ENCODE data around the gene FILIP1. TPM values are rescaled to one million over a fixed set of nuclear protein-coding genes. Genes with fewer than 3 reads are reported as not detected.
A peak's percentile ranks its signal among the peaks of the same experiment; 100 is the strongest.

The FILIP1 gene
- total and polyA plus RNA-seq, 12 donors: 16.8 to 269 (median 181) TPM

GRCh38 chr6:75526502-75527127 is 33.0 kb upstream of the FILIP1 start:
- Histone ChIP-seq H3K4me1 (peaks cover 0 to 9% (median 0%) of the 10 kb centered on the region in 9 donors), H3K4me3 (no peak overlapping the region), H3K27me3 (no peaks in the 10 kb centered on the region), H3K27ac (no peak overlapping the region), H3K9me3 (no peaks in the 10 kb centered on the region), H3K36me3 (no peaks in the 10 kb centered on the region)
- 14 to 15% methylated on average over 4 of the region's 4 CpGs for WGBS, 2 donors
- TF ChIP-seq, protein P1, sequence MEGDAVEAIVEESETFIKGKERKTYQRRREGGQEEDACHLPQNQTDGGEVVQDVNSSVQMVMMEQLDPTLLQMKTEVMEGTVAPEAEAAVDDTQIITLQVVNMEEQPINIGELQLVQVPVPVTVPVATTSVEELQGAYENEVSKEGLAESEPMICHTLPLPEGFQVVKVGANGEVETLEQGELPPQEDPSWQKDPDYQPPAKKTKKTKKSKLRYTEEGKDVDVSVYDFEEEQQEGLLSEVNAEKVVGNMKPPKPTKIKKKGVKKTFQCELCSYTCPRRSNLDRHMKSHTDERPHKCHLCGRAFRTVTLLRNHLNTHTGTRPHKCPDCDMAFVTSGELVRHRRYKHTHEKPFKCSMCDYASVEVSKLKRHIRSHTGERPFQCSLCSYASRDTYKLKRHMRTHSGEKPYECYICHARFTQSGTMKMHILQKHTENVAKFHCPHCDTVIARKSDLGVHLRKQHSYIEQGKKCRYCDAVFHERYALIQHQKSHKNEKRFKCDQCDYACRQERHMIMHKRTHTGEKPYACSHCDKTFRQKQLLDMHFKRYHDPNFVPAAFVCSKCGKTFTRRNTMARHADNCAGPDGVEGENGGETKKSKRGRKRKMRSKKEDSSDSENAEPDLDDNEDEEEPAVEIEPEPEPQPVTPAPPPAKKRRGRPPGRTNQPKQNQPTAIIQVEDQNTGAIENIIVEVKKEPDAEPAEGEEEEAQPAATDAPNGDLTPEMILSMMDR (IDR thresholded peaks at IDR 0.05): peak; percentile 39 to 86 (median 79)
- ATAC-seq (peak; percentile 68 to 92 (median 88)), DNase-seq (peak in 1 of 2 donors; percentile 75)
- intact Hi-C loops (cut with DNase I): loop anchor here (1.0 to 10.0 kb wide), 14 partner anchors 159 to 1782 kb away; no protein-coding TSS in a partner anchor

DNA sequence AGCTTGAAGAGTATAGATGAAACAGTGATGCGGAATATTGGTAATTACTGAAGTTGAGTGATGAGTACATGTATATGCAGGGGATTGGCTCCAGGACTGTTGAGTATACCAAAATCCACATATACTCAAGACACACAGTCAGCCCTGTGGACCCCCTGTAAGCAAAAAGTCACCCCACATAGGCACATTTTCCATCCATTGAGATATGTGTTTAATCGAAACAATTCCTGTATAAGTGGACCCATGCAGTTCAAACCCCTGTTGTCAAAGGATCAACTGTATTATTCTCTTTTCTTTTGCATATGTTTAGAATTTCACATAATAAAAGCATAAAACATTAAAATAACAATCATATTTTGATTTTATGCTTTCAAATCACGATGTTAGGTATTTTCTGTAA is 32.1 kb upstream of the FILIP1 start:
- WGBS, 2 donors: 91 to 93% methylated on average over 3 of the region's 3 CpGs
- H3K36me3 ChIP-seq: no peaks in the 10 kb centered on the region
- no peak for ATAC-seq
- no peaks in the 10 kb centered on the region for H3K27me3 ChIP-seq
- H3K4me1 ChIP-seq: peaks cover 0 to 9% (median 0%) of the 10 kb centered on the region in 9 donors
- no peak overlapping the region for H3K27ac ChIP-seq
- no peak overlapping the region for H3K4me3 ChIP-seq
- TF ChIP-seq, protein P1 (IDR thresholded peaks at IDR 0.05): no peak
- no peaks in the 10 kb centered on the region for H3K9me3 ChIP-seq
- DNase-seq: no peak
- intact Hi-C loops (cut with DNase I): loop anchor here (1.0 to 10.0 kb wide), 14 partner anchors 158 to 1781 kb away; no protein-coding TSS in a partner anchor

DNA sequence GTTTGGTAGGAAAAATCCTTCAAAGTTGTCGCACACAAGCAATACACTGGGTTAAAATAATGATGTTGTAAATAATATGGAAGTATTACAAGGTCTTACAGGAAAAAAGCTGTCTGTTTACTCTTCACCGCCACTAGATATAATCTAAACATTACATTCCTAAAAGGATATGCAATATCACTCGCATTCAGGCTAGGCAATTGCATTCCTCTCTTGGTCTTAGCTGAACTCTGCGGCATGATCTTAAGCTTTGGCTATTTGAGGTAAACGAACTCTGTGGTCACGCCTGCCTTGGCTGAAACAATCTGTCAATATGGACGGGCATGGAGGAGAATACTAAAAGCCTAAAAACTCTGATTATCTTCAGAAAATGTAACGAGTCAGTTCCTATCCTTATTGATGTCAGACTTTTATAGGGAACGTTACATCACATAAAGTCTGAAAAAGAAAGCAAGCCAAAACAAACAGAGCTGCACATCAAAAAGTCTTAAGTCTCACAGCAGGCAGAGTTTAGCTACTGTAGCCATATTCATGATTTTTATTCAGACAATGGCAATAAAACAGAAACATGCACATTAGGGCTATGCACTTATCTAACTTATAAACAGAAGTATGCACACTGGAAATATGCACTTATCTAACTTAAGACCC is 30.8 kb upstream of the FILIP1 start:
- Histone ChIP-seq H3K27ac (no peak overlapping the region), H3K27me3 (no peaks in the 10 kb centered on the region), H3K4me1 (peaks cover 0 to 9% (median 0%) of the 10 kb centered on the region in 9 donors), H3K36me3 (no peaks in the 10 kb centered on the region), H3K9me3 (no peaks in the 10 kb centered on the region), H3K4me3 (peak overlapping the region in 5 of 10 donors; percentile 15 to 26 (median 22))
- DNase-seq (no peak), ATAC-seq (peak in 1 of 8 donors; percentile 6)
- intact Hi-C loops (cut with DNase I): loop anchor here in 3 of 10 donors (2.0 to 10.0 kb wide), 4 partner anchors 160 to 1780 kb away; no protein-coding TSS in a partner anchor
- TF ChIP-seq, protein P1 (IDR thresholded peaks at IDR 0.05): no peak
- 24 to 27% methylated on average over 9 of the region's 9 CpGs for WGBS, 2 donors

DNA sequence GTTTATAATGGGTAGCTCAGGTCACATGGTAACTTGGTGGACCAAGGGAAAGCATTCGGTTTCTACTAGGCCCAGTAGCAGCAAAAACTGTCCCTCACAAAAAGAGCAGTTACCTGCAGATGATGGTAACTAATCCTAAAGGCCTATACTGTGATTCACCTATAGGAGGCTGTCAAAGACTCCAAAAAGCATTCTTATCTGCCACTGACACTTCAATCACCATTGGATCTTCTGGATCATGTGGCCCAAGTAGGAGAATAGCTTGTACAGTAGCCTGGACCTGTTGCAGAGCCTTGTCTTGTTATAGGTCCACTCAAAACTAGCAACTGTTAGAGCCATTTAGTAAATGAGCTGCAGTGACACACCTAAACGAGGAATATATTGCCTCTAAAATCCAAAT is 23.2 kb upstream of the FILIP1 start:
- ATAC-seq: no peak
- H3K36me3 ChIP-seq: no peaks in the 10 kb centered on the region
- no peak overlapping the region for H3K27ac ChIP-seq
- 36 to 44% methylated on average over 2 of the region's 2 CpGs for WGBS, 2 donors
- TF ChIP-seq, protein P1 (IDR thresholded peaks at IDR 0.05): no peak
- no peaks in the 10 kb centered on the region for H3K4me1 ChIP-seq
- no peak for DNase-seq
- peaks cover 0 to 4% (median 0%) of the 10 kb centered on the region in 11 donors for H3K9me3 ChIP-seq
- H3K4me3 ChIP-seq: no peak overlapping the region
- no peaks in the 10 kb centered on the region for H3K27me3 ChIP-seq
- intact Hi-C loops (cut with DNase I): no loop called here

Measured in heart right ventricle (tissue), 16 donors.